A549 (cell line): ENCODE measurements around the gene KRIT1. TPM values are rescaled to one million over a fixed set of nuclear protein-coding genes. Genes with fewer than 3 reads are reported as not detected.

Source experiments
- ATAC-seq, 2 experiments: fragments of 200-7000 bp in 1 of 2; fragments of >200 bp in 1 of 2; cut with Nextera tagmentation in 1 of 2; cut with Tn5 transposase in 1 of 2; 3 replicates each; pipeline versions ENCODE4 v1.8.0 to v1.9.1; 2018 to 2020; ENCODE audit warnings: mild to moderate bottlenecking in 1 of 2, moderate library complexity in 1 of 2
- CTCF ChIA-PET: fragments of 300-600 bp; sonication (Branson Sonifier 250); formaldehyde crosslinking; extraction: SDS; loops from one replicate; lab custom pipeline; 2021; ENCODE audit warnings: antibody characterized with exemption, inconsistent platforms; lab: Yijun Ruan, JAX
- POLR2A ChIA-PET: fragments of 350-600 bp; formaldehyde crosslinking; extraction: SDS; loops from one replicate; lab custom pipeline; 2021; ENCODE audit warnings: antibody characterized with exemption, inconsistent platforms; lab: Yijun Ruan, JAX
- DNase-seq, 2 experiments: peaks; one replicate each; pipeline versions ENCODE4 v3.0.0 to v3.0.0-alpha.2; 2011 to 2016; ENCODE audit warnings: low read depth in 1 of 2, low spot score in 1 of 2
- FAIRE-seq: peaks from 2 replicates; lab custom pipeline; 2011; peaks lifted over from hg19 to GRCh38; lab: Jason Lieb, UNC
- H3K27ac ChIP-seq, 2 experiments: fragments of >200 bp; sonication (Bioruptor Twin); formaldehyde crosslinking; 3 replicates each; pipeline ENCODE4 v1.5.1; 2016 to 2017
- H3K4me1 ChIP-seq: fragments of >200 bp; sonication (Bioruptor Twin); formaldehyde crosslinking; 3 replicates; pipeline ENCODE4 v1.6.1; 2016
- H3K4me2 ChIP-seq: fragments of >200 bp; sonication (Bioruptor Twin); formaldehyde crosslinking; 3 replicates; pipeline ENCODE4 v1.6.1; 2016
- H3K4me3 ChIP-seq: fragments of >200 bp; sonication (Bioruptor Twin); formaldehyde crosslinking; 3 replicates; pipeline ENCODE4 v1.5.1; 2016
- H3K9me3 ChIP-seq: fragments of >200 bp; sonication (Bioruptor Twin); formaldehyde crosslinking; 3 replicates; pipeline ENCODE4 v1.6.1; 2016
- BHLHE40 ChIP-seq: IDR thresholded peaks from 2 replicates; pipeline ENCODE4 v1.6.1; 2012; ENCODE audit warnings: low read depth, low read length, inconsistent platforms
- CBX8 ChIP-seq: fragments of 200-600 bp; sonication (generic); IDR thresholded peaks from 2 replicates; pipeline ENCODE4 v1.6.1; 2016
- CHD2 ChIP-seq: fragments of 150-350 bp; IDR thresholded peaks from 2 replicates; pipeline ENCODE4 v1.6.1; 2014; ENCODE audit warnings: low read length; ENCODE audit not compliant: partially characterized antibody
- FOSL2 ChIP-seq, 2 experiments: fragments of 450-650 bp in 1 of 2; fragments of >200 bp in 1 of 2; sonication (Bioruptor Twin) in 1 of 2; formaldehyde crosslinking; IDR thresholded peaks; 2 replicates each; pipeline versions ENCODE4 v1.5.0 to v1.6.1; 2016 to 2020; ENCODE audit warnings: mild to moderate bottlenecking in 1 of 2, moderate library complexity in 1 of 2
- HOXA7 ChIP-seq: fragments of 250-450 bp; sonication (Bioruptor Pico); IDR thresholded peaks from 2 replicates; pipeline ENCODE4 v1.5.0; 2020; ENCODE audit warnings: mild to moderate bottlenecking, moderate library complexity
- JUN ChIP-seq, 2 experiments: fragments of >200 bp; sonication (Bioruptor Twin); formaldehyde crosslinking; IDR thresholded peaks; 2 replicates in 1 of 2; 3 replicates in 1 of 2; pipeline ENCODE4 v1.6.1; 2016 to 2017
- KDM5A ChIP-seq: fragments of 200-600 bp; sonication (generic); IDR thresholded peaks from 2 replicates; pipeline ENCODE4 v1.6.1; 2016; ENCODE audit warnings: antibody characterized with exemption, mild to moderate bottlenecking
- MAFK ChIP-seq: fragments of 450-650 bp; IDR thresholded peaks from 2 replicates; pipeline ENCODE4 v1.6.1; 2014; ENCODE audit not compliant: partially characterized antibody
- NR3C1 ChIP-seq: fragments of >200 bp; sonication (Bioruptor Twin); formaldehyde crosslinking; IDR thresholded peaks from 3 replicates; pipeline ENCODE4 v1.6.1; 2017
- PHF8 ChIP-seq: fragments of 200-600 bp; sonication (generic); IDR thresholded peaks from 2 replicates; pipeline ENCODE4 v1.6.1; 2016; ENCODE audit warnings: low read depth, mild to moderate bottlenecking, antibody characterized with exemption, moderate library complexity, borderline replicate concordance
- RFX5 ChIP-seq: fragments of 450-650 bp; IDR thresholded peaks from 2 replicates; pipeline ENCODE4 v1.7.1; 2014; ENCODE audit warnings: antibody characterized with exemption, mild to moderate bottlenecking, moderate library complexity
- SMC3 ChIP-seq: fragments of >200 bp; sonication (Bioruptor Twin); formaldehyde crosslinking; IDR thresholded peaks from 3 replicates; pipeline ENCODE4 v1.6.1; 2018; ENCODE audit warnings: inconsistent platforms
- SREBF2 ChIP-seq: fragments of 450-650 bp; IDR thresholded peaks from 2 replicates; pipeline ENCODE4 v1.6.1; 2014; ENCODE audit warnings: mild to moderate bottlenecking, moderate library complexity
- TFCP2L1 ChIP-seq: fragments of 250-450 bp; sonication (Bioruptor Pico); IDR thresholded peaks from 2 replicates; pipeline ENCODE4 v1.5.0; 2021; ENCODE audit warnings: mild to moderate bottlenecking
- TP53 ChIP-seq: fragments of 250-450 bp; sonication (Bioruptor Pico); IDR thresholded peaks from 2 replicates; pipeline ENCODE4 v1.5.0; 2021; ENCODE audit warnings: mild to moderate bottlenecking, moderate library complexity
- ZC3H11A ChIP-seq: fragments of 450-650 bp; IDR thresholded peaks from 2 replicates; pipeline ENCODE4 v1.6.1; 2014; ENCODE audit warnings: antibody characterized with exemption, mild to moderate bottlenecking
- ZFP36 ChIP-seq: fragments of 450-650 bp; IDR thresholded peaks from 2 replicates; pipeline ENCODE4 v1.6.1; 2014; ENCODE audit warnings: borderline replicate concordance; ENCODE audit not compliant: partially characterized antibody
- ZNF302 ChIP-seq: fragments of 250-450 bp; sonication (Bioruptor Pico); IDR thresholded peaks from 2 replicates; pipeline ENCODE4 v1.9.0; 2021; ENCODE audit warnings: inconsistent platforms, mild to moderate bottlenecking, moderate library complexity
- WGBS: methylation state at CpG from one replicate; pipeline ENCODE4 v1.1.6; 2017; ENCODE audit errors: missing lambda C conversion rate; 5-methylcytosine and 5-hydroxymethylcytosine counted together
- polyA plus RNA-seq, 4 experiments: library from polyadenylated mRNA; depleted of rRNA in 3 of 4; stranded (reverse); fragments of >200 nt; fragmentation: RNase III in 1 of 4; extraction: RNeasy Plus Mini Kit Qiagen cat#74134 plus additional on column Dnase treatment in 1 of 4; gene quantifications; 2 replicates in 3 of 4; 3 replicates in 1 of 4; pipeline ENCODE4 v1.2.3, GENCODE V29; 2011 to 2017
- TF ChIP-seq, protein P1 (sequence below): fragments of 200-600 bp; sonication (generic); IDR thresholded peaks from 2 replicates; pipeline ENCODE4 v1.6.1; 2016; ENCODE audit warnings: antibody characterized with exemption, mild to moderate bottlenecking, moderate library complexity
- TF ChIP-seq, protein P2 (sequence below): fragments of 250-450 bp; sonication (Bioruptor Pico); IDR thresholded peaks from 2 replicates; pipeline ENCODE4 v1.5.0; 2021; ENCODE audit warnings: mild to moderate bottlenecking, moderate library complexity, borderline replicate concordance
- TF ChIP-seq, protein P3 (sequence below): fragments of >200 bp; sonication (Bioruptor Twin); formaldehyde crosslinking; IDR thresholded peaks from 3 replicates; pipeline ENCODE4 v1.6.1; 2016

Gene KRIT1
- polyA plus RNA-seq, 2 of the 4 experiments (the other 2 are of a cell fraction): 30.8 to 60.6 TPM

DNA sequence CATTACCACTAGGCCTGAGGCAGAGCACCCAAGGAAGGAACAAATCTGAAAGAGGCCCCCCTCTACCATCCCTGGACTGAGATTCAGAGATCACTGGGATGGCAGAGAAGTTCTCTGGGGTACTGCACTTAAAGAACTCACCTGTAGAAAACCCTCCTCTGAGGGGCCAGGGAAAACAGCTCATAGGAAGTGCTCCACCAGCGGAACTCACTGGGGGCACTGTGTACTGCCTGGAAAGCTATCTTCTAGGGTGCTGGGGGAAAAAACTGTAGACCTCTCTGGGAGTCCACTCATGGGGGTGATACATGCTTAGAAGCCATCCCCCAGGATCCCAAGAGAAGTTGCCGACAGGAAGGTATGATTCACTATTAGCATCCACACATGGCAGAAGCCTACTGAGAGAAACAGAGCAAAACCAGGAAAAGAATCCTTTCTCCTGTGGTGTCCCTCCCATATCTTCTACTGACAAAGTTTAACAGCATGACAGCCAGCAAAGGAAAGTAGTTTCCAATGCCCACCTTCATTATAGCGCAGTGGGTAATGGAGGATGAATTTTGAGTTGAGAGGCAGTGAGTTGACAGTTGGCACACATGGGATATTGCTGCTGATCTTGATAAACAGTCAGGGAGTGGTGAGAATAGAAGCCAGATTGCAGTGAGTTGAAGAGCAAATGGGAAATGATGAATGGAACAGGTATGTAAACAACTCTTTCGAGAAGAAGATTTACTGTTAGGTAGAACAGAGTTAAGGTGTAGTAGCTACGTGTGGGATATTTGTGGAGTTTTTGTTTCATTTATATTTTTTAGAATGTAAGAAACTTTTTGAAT lies 20.9 kb upstream of the KRIT1 start:
- Histone ChIP-seq H3K27ac (no peak overlapping the region), H3K9me3 (peaks cover 8% of the 10 kb centered on the region; the same call in 1 of the 3 replicates)
- POLR2A ChIA-PET: no interaction called here
- FAIRE-seq: no peak
- no peak for TF ChIP-seq TP53 (CRISPR knock-in tag)
- TF ChIP-seq, protein P1, sequence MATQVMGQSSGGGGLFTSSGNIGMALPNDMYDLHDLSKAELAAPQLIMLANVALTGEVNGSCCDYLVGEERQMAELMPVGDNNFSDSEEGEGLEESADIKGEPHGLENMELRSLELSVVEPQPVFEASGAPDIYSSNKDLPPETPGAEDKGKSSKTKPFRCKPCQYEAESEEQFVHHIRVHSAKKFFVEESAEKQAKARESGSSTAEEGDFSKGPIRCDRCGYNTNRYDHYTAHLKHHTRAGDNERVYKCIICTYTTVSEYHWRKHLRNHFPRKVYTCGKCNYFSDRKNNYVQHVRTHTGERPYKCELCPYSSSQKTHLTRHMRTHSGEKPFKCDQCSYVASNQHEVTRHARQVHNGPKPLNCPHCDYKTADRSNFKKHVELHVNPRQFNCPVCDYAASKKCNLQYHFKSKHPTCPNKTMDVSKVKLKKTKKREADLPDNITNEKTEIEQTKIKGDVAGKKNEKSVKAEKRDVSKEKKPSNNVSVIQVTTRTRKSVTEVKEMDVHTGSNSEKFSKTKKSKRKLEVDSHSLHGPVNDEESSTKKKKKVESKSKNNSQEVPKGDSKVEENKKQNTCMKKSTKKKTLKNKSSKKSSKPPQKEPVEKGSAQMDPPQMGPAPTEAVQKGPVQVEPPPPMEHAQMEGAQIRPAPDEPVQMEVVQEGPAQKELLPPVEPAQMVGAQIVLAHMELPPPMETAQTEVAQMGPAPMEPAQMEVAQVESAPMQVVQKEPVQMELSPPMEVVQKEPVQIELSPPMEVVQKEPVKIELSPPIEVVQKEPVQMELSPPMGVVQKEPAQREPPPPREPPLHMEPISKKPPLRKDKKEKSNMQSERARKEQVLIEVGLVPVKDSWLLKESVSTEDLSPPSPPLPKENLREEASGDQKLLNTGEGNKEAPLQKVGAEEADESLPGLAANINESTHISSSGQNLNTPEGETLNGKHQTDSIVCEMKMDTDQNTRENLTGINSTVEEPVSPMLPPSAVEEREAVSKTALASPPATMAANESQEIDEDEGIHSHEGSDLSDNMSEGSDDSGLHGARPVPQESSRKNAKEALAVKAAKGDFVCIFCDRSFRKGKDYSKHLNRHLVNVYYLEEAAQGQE: no peak
- TF ChIP-seq NR3C1: no peak
- TF ChIP-seq CHD2: no peak
- TF ChIP-seq, protein P2, sequence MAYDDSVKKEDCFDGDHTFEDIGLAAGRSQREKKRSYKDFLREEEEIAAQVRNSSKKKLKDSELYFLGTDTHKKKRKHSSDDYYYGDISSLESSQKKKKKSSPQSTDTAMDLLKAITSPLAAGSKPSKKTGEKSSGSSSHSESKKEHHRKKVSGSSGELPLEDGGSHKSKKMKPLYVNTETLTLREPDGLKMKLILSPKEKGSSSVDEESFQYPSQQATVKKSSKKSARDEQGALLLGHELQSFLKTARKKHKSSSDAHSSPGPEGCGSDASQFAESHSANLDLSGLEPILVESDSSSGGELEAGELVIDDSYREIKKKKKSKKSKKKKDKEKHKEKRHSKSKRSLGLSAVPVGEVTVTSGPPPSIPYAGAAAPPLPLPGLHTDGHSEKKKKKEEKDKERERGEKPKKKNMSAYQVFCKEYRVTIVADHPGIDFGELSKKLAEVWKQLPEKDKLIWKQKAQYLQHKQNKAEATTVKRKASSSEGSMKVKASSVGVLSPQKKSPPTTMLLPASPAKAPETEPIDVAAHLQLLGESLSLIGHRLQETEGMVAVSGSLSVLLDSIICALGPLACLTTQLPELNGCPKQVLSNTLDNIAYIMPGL (CRISPR knock-in tag): no peak
- no peak for TF ChIP-seq SMC3
- TF ChIP-seq, all 56 proteins: peak for 0
- 91% methylated on average over 5 of the region's 5 CpGs for WGBS
- no peak for ATAC-seq
- no peaks in the 10 kb centered on the region for H3K4me1 ChIP-seq
- H3K4me3 ChIP-seq: no peak overlapping the region
- CTCF ChIA-PET: no interaction called here
- no peak overlapping the region for H3K4me2 ChIP-seq
- no peak for DNase-seq

DNA sequence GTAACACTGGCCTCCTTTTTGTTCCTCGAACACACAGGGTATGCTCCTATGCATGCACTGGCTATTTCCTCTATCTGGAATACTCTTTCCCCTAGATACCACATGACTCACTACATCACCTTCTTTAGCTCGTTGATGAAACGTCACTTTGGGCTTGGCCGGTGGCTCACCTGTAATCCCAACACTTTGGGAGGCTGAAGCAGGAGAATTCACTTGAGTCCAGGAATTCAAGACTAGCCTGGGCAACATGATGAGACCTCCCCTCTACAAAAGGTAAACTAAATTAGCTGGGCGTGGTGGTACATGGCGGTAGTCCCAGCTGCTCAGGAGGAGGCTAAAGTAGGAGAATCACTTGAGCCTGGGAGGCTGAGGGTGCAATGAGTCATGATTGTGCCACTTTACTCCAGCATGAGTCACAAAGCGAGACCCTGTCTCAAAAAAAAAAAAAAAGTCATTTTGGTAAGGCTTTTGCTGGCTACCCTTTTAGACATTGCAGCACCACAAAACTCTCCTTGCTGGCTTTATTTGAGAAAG lies 14.6 kb upstream of the KRIT1 start:
- TF ChIP-seq FOSL2 (IDR thresholded peaks at IDR 0.05): no peak
- TF ChIP-seq FOSL2 (CRISPR knock-in tag; IDR thresholded peaks at IDR 0.05): peak; percentile 47
- no peak for TF ChIP-seq RFX5
- peaks cover 8% of the 10 kb centered on the region; the same call in 1 of the 3 replicates for H3K9me3 ChIP-seq
- 63% methylated on average over 7 of the region's 7 CpGs for WGBS
- DNase-seq (peak in 1 of 2 experiments; percentile 7), ATAC-seq (peak; percentile 39 to 40; a peak in 3 of 6 replicates), FAIRE-seq (no peak)
- peaks cover 11% of the 10 kb centered on the region for H3K4me1 ChIP-seq
- ChIA-PET CTCF (interaction anchor here (0.8 kb wide), 1 partner anchor 14 kb away, joined by 3 read pairs; no protein-coding TSS in a partner anchor), POLR2A (no interaction called here)
- peak overlapping the region; percentile 13; the same call in 1 of the 3 replicates for H3K4me2 ChIP-seq
- H3K4me3 ChIP-seq: no peak overlapping the region
- H3K27ac ChIP-seq: no peak overlapping the region

DNA sequence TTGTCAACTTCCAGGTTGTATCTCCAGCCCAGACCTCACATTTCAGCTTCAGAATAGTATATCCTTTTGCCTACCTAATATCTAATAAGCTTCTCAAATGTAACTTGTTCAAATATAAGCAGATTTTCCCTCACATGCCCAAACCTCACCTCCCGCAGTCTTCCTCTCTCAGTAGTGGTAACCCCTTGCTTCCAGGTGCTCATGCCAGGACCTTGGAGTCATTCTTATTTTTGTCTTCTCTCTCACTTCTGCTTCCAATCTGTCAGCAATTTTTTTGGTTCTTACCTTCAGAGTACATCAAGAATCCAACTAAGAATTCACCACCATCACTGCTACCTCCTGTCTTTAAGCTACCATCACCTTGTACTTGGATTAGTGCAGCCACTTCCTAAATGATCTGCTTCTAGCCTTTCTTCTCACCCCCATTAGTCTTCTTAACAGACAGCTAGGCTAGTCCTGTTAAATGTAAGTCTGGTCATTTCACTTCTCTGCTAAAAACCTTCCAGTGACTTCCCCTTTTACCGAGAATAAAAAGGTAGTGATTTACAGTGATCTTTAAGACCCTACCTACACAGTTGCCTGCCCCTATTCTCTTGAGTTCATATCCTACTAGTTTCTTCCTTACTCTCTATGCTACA lies 14.0 kb upstream of the KRIT1 start:
- Histone ChIP-seq H3K27ac (no peak overlapping the region), H3K9me3 (peaks cover 8% of the 10 kb centered on the region; the same call in 1 of the 3 replicates), H3K4me1 (peaks cover 11% of the 10 kb centered on the region), H3K4me2 (peak overlapping the region; percentile 13; the same call in 1 of the 3 replicates), H3K4me3 (no peak overlapping the region)
- FAIRE-seq (no peak), ATAC-seq (no peak; a peak in 1 of 6 replicates), DNase-seq (no peak)
- CTCF ChIA-PET: no interaction called here
- WGBS: 84% methylated on average over 2 of the region's 2 CpGs
- POLR2A ChIA-PET: no interaction called here
- TF ChIP-seq HOXA7: no peak
- TF ChIP-seq FOSL2 (IDR thresholded peaks at IDR 0.05): no peak
- no peak for TF ChIP-seq FOSL2 (CRISPR knock-in tag; IDR thresholded peaks at IDR 0.05)
- TF ChIP-seq BHLHE40: no peak
- no peak for TF ChIP-seq SREBF2
- TF ChIP-seq TFCP2L1 (CRISPR knock-in tag): no peak
- no peak for TF ChIP-seq SMC3
- TF ChIP-seq MAFK: no peak
- no peak for TF ChIP-seq KDM5A
- TF ChIP-seq PHF8: no peak
- TF ChIP-seq CHD2: no peak
- TF ChIP-seq, protein P3, sequence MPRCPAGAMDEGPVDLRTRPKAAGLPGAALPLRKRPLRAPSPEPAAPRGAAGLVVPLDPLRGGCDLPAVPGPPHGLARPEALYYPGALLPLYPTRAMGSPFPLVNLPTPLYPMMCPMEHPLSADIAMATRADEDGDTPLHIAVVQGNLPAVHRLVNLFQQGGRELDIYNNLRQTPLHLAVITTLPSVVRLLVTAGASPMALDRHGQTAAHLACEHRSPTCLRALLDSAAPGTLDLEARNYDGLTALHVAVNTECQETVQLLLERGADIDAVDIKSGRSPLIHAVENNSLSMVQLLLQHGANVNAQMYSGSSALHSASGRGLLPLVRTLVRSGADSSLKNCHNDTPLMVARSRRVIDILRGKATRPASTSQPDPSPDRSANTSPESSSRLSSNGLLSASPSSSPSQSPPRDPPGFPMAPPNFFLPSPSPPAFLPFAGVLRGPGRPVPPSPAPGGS: no peak
- no peak for TF ChIP-seq CBX8
- TF ChIP-seq TP53 (CRISPR knock-in tag): no peak
- TF ChIP-seq ZC3H11A: no peak
- no peak for TF ChIP-seq ZNF302 (CRISPR knock-in tag)
- no peak for TF ChIP-seq ZFP36
- no peak for TF ChIP-seq JUN (IDR thresholded peaks at IDR 0.05)
